Left renal pelvis (tissue), 4 donors: ENCODE results near the gene BTBD16. TPM values are rescaled to one million over a fixed set of nuclear protein-coding genes. Genes with fewer than 3 reads are reported as not detected.

Source experiments
- polyA plus RNA-seq, 4 donors: library from polyadenylated mRNA; unstranded; fragments of 120-200 nt; gene quantifications; one replicate each; pipeline ENCODE4 v1.2.1, GENCODE V29; 2013; ENCODE audit not compliant: insufficient read length in 4 of 4

Gene BTBD16
- polyA plus RNA-seq, 4 donors = 0.08 to 2.0 (median 0.88) TPM

Other genes with a start within 250 kb of the BTBD16 start
- gene PLEKHA1, start 103.4 kb downstream of the BTBD16 start, polyA plus RNA-seq = 100 to 1,000 TPM in 1 of 4 donors, 10 to 100 TPM in 3; 37.4 to 102 (median 96.2) TPM
- under 1 TPM in 2 of 4 donors, not detected in 2; 0.22 to 0.34 TPM for gene ARMS2, start 183.4 kb downstream of the BTBD16 start, polyA plus RNA-seq
- gene HTRA1, start 190.3 kb downstream of the BTBD16 start, polyA plus RNA-seq = 100 to 1,000 TPM; 150 to 199 (median 179) TPM